Activated T-helper 17 cell treated with anti-CD3 and anti-CD28 coated beads, Interleukin-2, amount 50 U/mL, for 72 hours (primary cell): Measurements from ENCODE around the gene PAM16. TPM values are rescaled to one million over a fixed set of nuclear protein-coding genes. Genes with fewer than 3 reads are reported as not detected.
"Not testable (repeated sequence)": the region's sequence is repeated elsewhere in the genome, so short reads cannot be mapped to it uniquely, and the experiment has no call there.

Source experiments
- ATAC-seq: fragments of 150-1000 bp; cut with Tn5 transposase; replicated peaks from 2 replicates; pipeline ENCODE4 v1.10.0; 2021; ENCODE audit warnings: mild to moderate bottlenecking, moderate library complexity
- H3K27ac Mint-ChIP-seq: one replicate; pipeline ENCODE4 v1.8.0; 2022; ENCODE audit warnings: mixed read lengths
- H3K27me3 Mint-ChIP-seq: one replicate; pipeline ENCODE4 v1.8.0; 2022; ENCODE audit warnings: mixed read lengths
- H3K36me3 Mint-ChIP-seq: one replicate; pipeline ENCODE4 v1.8.0; 2022; ENCODE audit warnings: low read depth, mild to moderate bottlenecking, mixed read lengths
- H3K4me1 Mint-ChIP-seq: one replicate; pipeline ENCODE4 v1.8.0; 2022; ENCODE audit warnings: mixed read lengths
- H3K4me3 Mint-ChIP-seq: one replicate; pipeline ENCODE4 v1.8.0; 2022; ENCODE audit warnings: mild to moderate bottlenecking, mixed read lengths
- H3K9me3 Mint-ChIP-seq: one replicate; pipeline ENCODE4 v1.8.0; 2022; ENCODE audit warnings: mixed read lengths
- total RNA-seq, 2 donors: library from RNA; stranded (reverse); gene quantifications; one replicate each; pipeline ENCODE4 v1.2.3, GENCODE V29; 2022

The PAM16 gene
- total RNA-seq, 2 donors from 2014 or later = 40.4 to 74.7 TPM

- no peaks in the 10 kb centered on the region for H3K4me1 Mint-ChIP-seq
- no peaks in the 10 kb centered on the region for H3K9me3 Mint-ChIP-seq
- no peak overlapping the region for H3K4me3 Mint-ChIP-seq
- peaks cover 15% of the 10 kb centered on the region for H3K36me3 Mint-ChIP-seq
- no peaks in the 10 kb centered on the region for H3K27me3 Mint-ChIP-seq
- ATAC-seq = no peak
- no peak overlapping the region for H3K27ac Mint-ChIP-seq
Measured at GRCh38 chr16:4342866-4343744, 8.0 kb downstream of the PAM16 start.

- H3K27ac Mint-ChIP-seq = no peak overlapping the region
- peaks cover 7% of the 10 kb centered on the region for H3K36me3 Mint-ChIP-seq
- H3K4me1 Mint-ChIP-seq = no peaks in the 10 kb centered on the region
Measured at GRCh38 chr16:4341250-4341649, 9.9 kb downstream of the PAM16 start.

GRCh38 chr16:4340443-4340842 is 10.7 kb downstream of the PAM16 start:
- peaks cover 7% of the 10 kb centered on the region for H3K36me3 Mint-ChIP-seq
- no peak for ATAC-seq
- H3K9me3 Mint-ChIP-seq = no peaks in the 10 kb centered on the region
- no peak overlapping the region for H3K27ac Mint-ChIP-seq
- no peaks in the 10 kb centered on the region for H3K27me3 Mint-ChIP-seq
- H3K4me3 Mint-ChIP-seq = no peak overlapping the region
- no peaks in the 10 kb centered on the region for H3K4me1 Mint-ChIP-seq

More at GRCh38 chr16:4341250-4341649, 9.9 kb downstream of the PAM16 start:
- H3K9me3 Mint-ChIP-seq = no peaks in the 10 kb centered on the region
- no peak overlapping the region for H3K4me3 Mint-ChIP-seq
- no peaks in the 10 kb centered on the region for H3K27me3 Mint-ChIP-seq
- ATAC-seq = no peak

- no peak for ATAC-seq
- Mint-ChIP-seq H3K9me3 (no peaks in the 10 kb centered on the region), H3K36me3 (peaks cover 7% of the 10 kb centered on the region), H3K27ac (no peak overlapping the region), H3K4me1 (no peaks in the 10 kb centered on the region), H3K27me3 (no peaks in the 10 kb centered on the region), H3K4me3 (no peak overlapping the region)
Measured at GRCh38 chr16:4339909-4340308, 11.2 kb downstream of the PAM16 start.

GRCh38 chr16:4339455-4339854 is 11.7 kb downstream of the PAM16 start:
- ATAC-seq = no peak
- no peak overlapping the region for H3K4me3 Mint-ChIP-seq
- peaks cover 7% of the 10 kb centered on the region for H3K36me3 Mint-ChIP-seq
- no peaks in the 10 kb centered on the region for H3K9me3 Mint-ChIP-seq
- no peak overlapping the region for H3K27ac Mint-ChIP-seq
- no peaks in the 10 kb centered on the region for H3K27me3 Mint-ChIP-seq
- H3K4me1 Mint-ChIP-seq = no peaks in the 10 kb centered on the region

GRCh38 chr16:4338712-4339299 is 12.3 kb downstream of the PAM16 start:
- Mint-ChIP-seq H3K27me3 (no peaks in the 10 kb centered on the region), H3K9me3 (no peaks in the 10 kb centered on the region), H3K36me3 (peaks cover 7% of the 10 kb centered on the region), H3K4me3 (no peak overlapping the region), H3K4me1 (no peaks in the 10 kb centered on the region), H3K27ac (no peak overlapping the region)
- no peak for ATAC-seq

GRCh38 chr16:4338125-4338582 is 13.0 kb downstream of the PAM16 start:
- no peaks in the 10 kb centered on the region for H3K27me3 Mint-ChIP-seq
- H3K4me3 Mint-ChIP-seq = no peak overlapping the region
- ATAC-seq = no peak
- H3K9me3 Mint-ChIP-seq = no peaks in the 10 kb centered on the region
- H3K27ac Mint-ChIP-seq = no peak overlapping the region
- peaks cover 7% of the 10 kb centered on the region for H3K36me3 Mint-ChIP-seq
- H3K4me1 Mint-ChIP-seq = no peaks in the 10 kb centered on the region

GRCh38 chr16:4337540-4338088 is 13.5 kb downstream of the PAM16 start:
- Mint-ChIP-seq H3K9me3 (no peaks in the 10 kb centered on the region), H3K4me3 (no peak overlapping the region), H3K36me3 (peaks cover 7% of the 10 kb centered on the region), H3K27ac (no peak overlapping the region), H3K27me3 (no peaks in the 10 kb centered on the region), H3K4me1 (no peaks in the 10 kb centered on the region)
- no peak for ATAC-seq

- no peaks in the 10 kb centered on the region for H3K27me3 Mint-ChIP-seq
- no peak overlapping the region for H3K4me3 Mint-ChIP-seq
- H3K4me1 Mint-ChIP-seq = no peaks in the 10 kb centered on the region
- no peaks in the 10 kb centered on the region for H3K9me3 Mint-ChIP-seq
- ATAC-seq = no peak
- H3K27ac Mint-ChIP-seq = no peak overlapping the region
- H3K36me3 Mint-ChIP-seq = peaks cover 7% of the 10 kb centered on the region
Measured at GRCh38 chr16:4336701-4337539, 14.2 kb downstream of the PAM16 start.

- H3K27ac Mint-ChIP-seq = no peak overlapping the region
- H3K4me3 Mint-ChIP-seq = no peak overlapping the region
Measured at GRCh38 chr16:4334724-4335495, 16.2 kb downstream of the PAM16 start.

GRCh38 chr16:4333714-4334113 is 17.4 kb downstream of the PAM16 start:
- H3K9me3 Mint-ChIP-seq, H3K4me1 Mint-ChIP-seq, H3K36me3 Mint-ChIP-seq, H3K27ac Mint-ChIP-seq, H3K4me3 Mint-ChIP-seq, ATAC-seq, H3K27me3 Mint-ChIP-seq: not testable (repeated sequence)

More at GRCh38 chr16:4334724-4335495, 16.2 kb downstream of the PAM16 start:
- ATAC-seq = no peak
- peaks cover 7% of the 10 kb centered on the region for H3K36me3 Mint-ChIP-seq
- H3K9me3 Mint-ChIP-seq = no peaks in the 10 kb centered on the region
- H3K4me1 Mint-ChIP-seq = no peaks in the 10 kb centered on the region
- no peaks in the 10 kb centered on the region for H3K27me3 Mint-ChIP-seq

- H3K27ac Mint-ChIP-seq = no peak overlapping the region
- no peak overlapping the region for H3K4me3 Mint-ChIP-seq
- no peak for ATAC-seq
- H3K4me1 Mint-ChIP-seq = no peaks in the 10 kb centered on the region
- no peaks in the 10 kb centered on the region for H3K9me3 Mint-ChIP-seq
- H3K36me3 Mint-ChIP-seq = no peaks in the 10 kb centered on the region
- no peaks in the 10 kb centered on the region for H3K27me3 Mint-ChIP-seq
Measured at GRCh38 chr16:4333308-4333638, 17.8 kb downstream of the PAM16 start.

- no peaks in the 10 kb centered on the region for H3K36me3 Mint-ChIP-seq
Measured at GRCh38 chr16:4332623-4333307, 18.4 kb downstream of the PAM16 start.

More at GRCh38 chr16:4332623-4333307, 18.4 kb downstream of the PAM16 start:
- no peaks in the 10 kb centered on the region for H3K4me1 Mint-ChIP-seq
- no peaks in the 10 kb centered on the region for H3K27me3 Mint-ChIP-seq
- no peak for ATAC-seq
- no peak overlapping the region for H3K27ac Mint-ChIP-seq
- no peak overlapping the region for H3K4me3 Mint-ChIP-seq
- no peaks in the 10 kb centered on the region for H3K9me3 Mint-ChIP-seq
